Astrocyte (in vitro differentiated cells and primary cell): ENCODE data around the gene GMPPA. TPM values are rescaled to one million over a fixed set of nuclear protein-coding genes. Genes with fewer than 3 reads are reported as not detected.

Source experiments
- DNase-seq: peaks from one replicate; pipeline ENCODE4 v3.0.0-alpha.2; 2010; ENCODE audit warnings: low read depth
- FAIRE-seq: peaks from 2 replicates; lab custom pipeline; 2011; peaks lifted over from hg19 to GRCh38; lab: Jason Lieb, UNC
- H2AFZ ChIP-seq: 2 replicates; pipeline ENCODE4 v1.6.0; 2012; ENCODE audit warnings: low read depth, low read length, inconsistent platforms
- H3K27ac ChIP-seq: 2 replicates; pipeline ENCODE4 v1.5.1; 2011; ENCODE audit warnings: low read depth, low read length, inconsistent platforms
- H3K27me3 ChIP-seq: 2 replicates; pipeline ENCODE4 v1.6.0; 2011; ENCODE audit warnings: low read length, inconsistent platforms; ENCODE audit not compliant: insufficient read depth
- H3K36me3 ChIP-seq: 2 replicates; pipeline ENCODE4 v1.5.1; 2011; ENCODE audit warnings: low read length, inconsistent platforms; ENCODE audit not compliant: insufficient read depth
- H3K4me1 ChIP-seq: 2 replicates; pipeline ENCODE4 v1.5.1; 2011; ENCODE audit warnings: low read length, inconsistent platforms; ENCODE audit not compliant: insufficient read depth
- H3K4me2 ChIP-seq: 2 replicates; pipeline ENCODE4 v1.6.0; 2012; ENCODE audit warnings: low read length, inconsistent platforms
- H3K4me3 ChIP-seq: 2 replicates; pipeline ENCODE4 v1.5.1; 2011; ENCODE audit warnings: low read depth, mild to moderate bottlenecking, low read length, inconsistent platforms; ENCODE audit not compliant: insufficient read depth
- H3K79me2 ChIP-seq: 2 replicates; pipeline ENCODE4 v1.6.0; 2012; ENCODE audit warnings: mild to moderate bottlenecking, low read length, inconsistent platforms; ENCODE audit not compliant: insufficient read depth
- H3K9ac ChIP-seq: 2 replicates; pipeline ENCODE4 v1.6.0; 2012; ENCODE audit warnings: mild to moderate bottlenecking, low read length, inconsistent platforms
- H3K9me3 ChIP-seq: 2 replicates; pipeline ENCODE4 v1.5.1; 2012; ENCODE audit warnings: low read depth, mild to moderate bottlenecking, low read length, inconsistent platforms; ENCODE audit not compliant: insufficient read depth
- H4K20me1 ChIP-seq: 2 replicates; pipeline ENCODE4 v1.6.0; 2012; ENCODE audit warnings: low read length, inconsistent platforms; ENCODE audit not compliant: insufficient read depth
- H3K27ac Mint-ChIP-seq: one replicate; pipeline ENCODE4 v1.8.0; 2021; ENCODE audit warnings: mild to moderate bottlenecking, mixed read lengths; ENCODE audit not compliant: unreplicated experiment
- H3K27me3 Mint-ChIP-seq: one replicate; pipeline ENCODE4 v1.8.0; 2021; ENCODE audit warnings: low read depth, mixed read lengths; ENCODE audit not compliant: unreplicated experiment
- H3K36me3 Mint-ChIP-seq: one replicate; pipeline ENCODE4 v1.8.0; 2021; ENCODE audit warnings: low read depth, mixed read lengths; ENCODE audit not compliant: unreplicated experiment
- H3K4me1 Mint-ChIP-seq: one replicate; pipeline ENCODE4 v1.8.0; 2021; ENCODE audit warnings: low read depth, mixed read lengths; ENCODE audit not compliant: unreplicated experiment
- H3K4me3 Mint-ChIP-seq: one replicate; pipeline ENCODE4 v1.8.0; 2021; ENCODE audit warnings: mild to moderate bottlenecking, moderate library complexity, mixed read lengths; ENCODE audit not compliant: unreplicated experiment
- H3K9me3 Mint-ChIP-seq: one replicate; pipeline ENCODE4 v1.8.0; 2021; ENCODE audit warnings: mild to moderate bottlenecking, mixed read lengths; ENCODE audit not compliant: unreplicated experiment
- CTCF ChIP-seq: IDR thresholded peaks from 2 replicates; pipeline ENCODE4 v1.5.1; 2011; ENCODE audit warnings: low read depth, mild to moderate bottlenecking, inconsistent platforms, low read length, moderate library complexity; ENCODE audit not compliant: insufficient read depth
- EZH2 ChIP-seq: IDR thresholded peaks from 2 replicates; pipeline ENCODE4 v1.6.1; 2012; ENCODE audit warnings: mild to moderate bottlenecking, low read length, inconsistent platforms; ENCODE audit not compliant: insufficient read depth
- total RNA-seq: library from RNA; stranded (reverse); gene quantifications from 2 replicates; pipeline ENCODE4 v1.2.1, GENCODE V29; 2021

GMPPA gene
- total RNA-seq, 1 donor from 2014 or later = 49.5 TPM

GRCh38 chr2:219453671-219454590 lies 44.8 kb upstream of the GMPPA start:
- Histone ChIP-seq H3K4me3 (peak overlapping the region; percentile 2), H3K9me3 (no peaks in the 10 kb centered on the region), H3K79me2 (peaks cover 16% of the 10 kb centered on the region), H3K27me3 (no peaks in the 10 kb centered on the region), H4K20me1 (no peaks in the 10 kb centered on the region), H3K4me1 (peaks cover 45% of the 10 kb centered on the region), H3K9ac (peak overlapping the region; percentile 64), H3K36me3 (peaks cover 6% of the 10 kb centered on the region), H2AFZ (no peak overlapping the region), H3K27ac (peak overlapping the region; percentile 83), H3K4me2 (peak overlapping the region; percentile 54)
- FAIRE-seq (no peak), DNase-seq (peak; percentile 93)
- Mint-ChIP-seq H3K9me3 (no peaks in the 10 kb centered on the region), H3K4me1 (peaks cover 42% of the 10 kb centered on the region), H3K36me3 (peaks cover 36% of the 10 kb centered on the region), H3K4me3 (peak overlapping the region; percentile 40), H3K27ac (peak overlapping the region; percentile 95), H3K27me3 (no peaks in the 10 kb centered on the region)
- no peak for TF ChIP-seq EZH2
- TF ChIP-seq CTCF = no peak

GRCh38 chr2:219455581-219455980 lies 43.1 kb upstream of the GMPPA start:
- FAIRE-seq = no peak
- peaks cover under 1% of the 10 kb centered on the region for H3K36me3 ChIP-seq
- peaks cover 5% of the 10 kb centered on the region for H3K79me2 ChIP-seq
- H3K27me3 ChIP-seq = no peaks in the 10 kb centered on the region
- no peak overlapping the region for H3K4me3 Mint-ChIP-seq
- no peak overlapping the region for H3K4me3 ChIP-seq
- TF ChIP-seq CTCF (no peak), EZH2 (no peak)
- H3K9ac ChIP-seq = no peak overlapping the region
- H3K4me1 ChIP-seq = peaks cover 55% of the 10 kb centered on the region
- no peaks in the 10 kb centered on the region for H3K27me3 Mint-ChIP-seq
- no peaks in the 10 kb centered on the region for H3K9me3 ChIP-seq
- no peaks in the 10 kb centered on the region for H3K9me3 Mint-ChIP-seq
- no peaks in the 10 kb centered on the region for H4K20me1 ChIP-seq
- no peak overlapping the region for H3K27ac ChIP-seq
- no peak overlapping the region for H3K4me2 ChIP-seq
- H3K4me1 Mint-ChIP-seq = peaks cover 44% of the 10 kb centered on the region
- no peak overlapping the region for H2AFZ ChIP-seq
- DNase-seq = no peak
- H3K36me3 Mint-ChIP-seq = peaks cover 24% of the 10 kb centered on the region
- H3K27ac Mint-ChIP-seq = no peak overlapping the region
